HCT116 (cell line): ENCODE measurements around the gene STMP1. TPM values are rescaled to one million over a fixed set of nuclear protein-coding genes. Genes with fewer than 3 reads are reported as not detected.

Experiments used
- ATAC-seq: fragments of 200-7000 bp; cut with Tn5 transposase; 2 replicates; pipeline ENCODE4 v1.9.1; 2020; ENCODE audit warnings: mild to moderate bottlenecking, moderate library complexity
- BruUV-seq: library from RNA; stranded (reverse); fragments of 400-500 nt; replicated peaks from 2 replicates; lab custom pipeline; 2021; lab: Mats Ljungman, UMichigan
- CTCF ChIA-PET: fragments of 300-600 bp; sonication (Branson Sonifier 250); formaldehyde crosslinking; loops from one replicate; lab custom pipeline; 2021; ENCODE audit warnings: antibody characterized with exemption; lab: Charles Lee
- POLR2A ChIA-PET: fragments of 300-600, 350-600 bp; sonication (Branson Sonifier 250); formaldehyde crosslinking; loops from one replicate; lab custom pipeline; 2021; ENCODE audit warnings: antibody characterized with exemption; lab: Charles Lee
- RAD21 ChIA-PET, 2 experiments: fragments of 300-600 bp; sonication (Branson Sonifier 250); formaldehyde crosslinking; loops; one replicate each; lab custom pipeline; 2023; ENCODE audit warnings: low total read pairs in 2 of 2; ENCODE audit not compliant: uncharacterized antibody in 2 of 2, unreplicated experiment in 2 of 2, low non-redundant PET in 1 of 2; lab: Charles Lee
- DNase-seq: peaks from one replicate; pipeline ENCODE4 v3.0.0-alpha.2; 2010; ENCODE audit warnings: low read depth, low spot score
- H2AFZ ChIP-seq: fragments of 200-600 bp; shearing (Covaris generic), sonication (generic); 2 replicates; pipeline ENCODE4 v1.6.1; 2017; ENCODE audit warnings: low read depth, mixed run types, mixed read lengths, antibody characterized with exemption, low read length; ENCODE audit not compliant: poor library complexity, severe bottlenecking
- H3K27ac ChIP-seq: 2 replicates; pipeline ENCODE4 v1.5.1; 2012; ENCODE audit warnings: low read depth, low read length
- H3K27me3 ChIP-seq: fragments of 200-600 bp; sonication (generic); 2 replicates; pipeline ENCODE4 v1.6.1; 2016; ENCODE audit warnings: mixed run types, low read length, mixed read lengths; ENCODE audit not compliant: insufficient read depth
- H3K36me3 ChIP-seq, 2 experiments: fragments of 200-500 bp in 1 of 2; fragments of 200-600 bp in 1 of 2; sonication (Bioruptor generic) in 1 of 2; sonication (generic) in 1 of 2; 2 replicates each; pipeline versions ENCODE4 v1.5.1 to v1.6.1; 2014 to 2016; ENCODE audit warnings: low read length in 2 of 2, inconsistent platforms in 1 of 2, mixed read lengths in 1 of 2, mixed run types in 1 of 2; ENCODE audit not compliant: insufficient read depth in 2 of 2, control insufficient read depth in 1 of 2
- H3K4me1 ChIP-seq, 2 experiments: fragments of 200-600 bp in 1 of 2; sonication (generic) in 1 of 2; 2 replicates each; pipeline versions ENCODE4 v1.5.1 to v1.6.1; 2012 to 2017; ENCODE audit warnings: low read length in 2 of 2, inconsistent platforms in 1 of 2, mild to moderate bottlenecking in 1 of 2, mixed read lengths in 1 of 2, mixed run types in 1 of 2, moderate library complexity in 1 of 2; ENCODE audit not compliant: insufficient read depth in 2 of 2, control insufficient read depth in 1 of 2
- H3K4me2 ChIP-seq: fragments of 200-600 bp; sonication (generic); 2 replicates; pipeline ENCODE4 v1.6.1; 2017; ENCODE audit warnings: mixed run types, low read length, mixed read lengths
- H3K4me3 ChIP-seq, 2 experiments: fragments of 200-600 bp in 1 of 2; sonication (generic) in 1 of 2; replicated peaks in 1 of 2; 2 replicates each; pipeline ENCODE4 v1.5.1; 2011 to 2016; ENCODE audit warnings: low read length in 2 of 2, control low read depth in 1 of 2, low read depth in 1 of 2, mild to moderate bottlenecking in 1 of 2, mixed read lengths in 1 of 2, mixed run types in 1 of 2
- H3K79me2 ChIP-seq: fragments of 200-600 bp; sonication (generic); 2 replicates; pipeline ENCODE4 v1.6.1; 2017; ENCODE audit warnings: mild to moderate bottlenecking, mixed run types, low read length, moderate library complexity, mixed read lengths; ENCODE audit not compliant: insufficient read depth
- H3K9ac ChIP-seq: fragments of 200-600 bp; sonication (generic); 2 replicates; pipeline ENCODE4 v1.6.1; 2016; ENCODE audit warnings: low read length, mixed read lengths
- H3K9me2 ChIP-seq: fragments of 200-600 bp; sonication (generic), shearing (Covaris generic); 2 replicates; pipeline ENCODE4 v1.6.1; 2017; ENCODE audit warnings: mixed run types, mild to moderate bottlenecking, moderate library complexity; ENCODE audit not compliant: insufficient read depth
- H3K9me3 ChIP-seq, 2 experiments: fragments of 200-500 bp in 1 of 2; fragments of 200-600 bp in 1 of 2; sonication (Bioruptor generic) in 1 of 2; sonication (generic) in 1 of 2; 2 replicates each; pipeline ENCODE4 v1.6.1; 2014 to 2017; ENCODE audit warnings: low read length in 2 of 2, mixed read lengths in 2 of 2, inconsistent platforms in 1 of 2, low read depth in 1 of 2, mild to moderate bottlenecking in 1 of 2, mixed run types in 1 of 2, moderate library complexity in 1 of 2; ENCODE audit not compliant: control insufficient read depth in 1 of 2, insufficient read depth in 1 of 2
- H4K20me1 ChIP-seq: fragments of 200-600 bp; sonication (generic), shearing (Covaris generic); 2 replicates; pipeline ENCODE4 v1.6.1; 2017; ENCODE audit warnings: mixed run types, mild to moderate bottlenecking, moderate library complexity; ENCODE audit not compliant: insufficient read depth
- CEBPB ChIP-seq: IDR thresholded peaks from 2 replicates; pipeline ENCODE4 v1.6.1; 2012; ENCODE audit warnings: low read depth
- EGR1 ChIP-seq: IDR thresholded peaks from 2 replicates; pipeline ENCODE4 v1.6.1; 2012; ENCODE audit warnings: low read depth
- ELF1 ChIP-seq: IDR thresholded peaks from 2 replicates; pipeline ENCODE4 v1.6.1; 2012; ENCODE audit warnings: low read depth, borderline replicate concordance
- EZH2 ChIP-seq: fragments of 200-600 bp; sonication (generic); IDR thresholded peaks from 2 replicates; pipeline ENCODE4 v1.6.1; 2017; ENCODE audit warnings: antibody characterized with exemption, mixed run types
- EZH2phosphoT487 ChIP-seq: fragments of 200-600 bp; IDR thresholded peaks from 2 replicates; pipeline ENCODE4 v1.6.1; 2018; ENCODE audit warnings: antibody characterized with exemption, borderline replicate concordance
- POLR2AphosphoS5 ChIP-seq: IDR thresholded peaks from 2 replicates; pipeline ENCODE4 v1.6.1; 2011; ENCODE audit warnings: mild to moderate bottlenecking, low read depth, low read length, moderate library complexity
- RAD21 ChIP-seq: IDR thresholded peaks from 2 replicates; pipeline ENCODE4 v1.6.1; 2012; ENCODE audit warnings: low read depth, mild to moderate bottlenecking
- SIN3A ChIP-seq: IDR thresholded peaks from 2 replicates; pipeline ENCODE4 v1.6.1; 2012; ENCODE audit warnings: low read depth
- SP1 ChIP-seq: IDR thresholded peaks from 2 replicates; pipeline ENCODE4 v1.6.1; 2012; ENCODE audit warnings: low read depth
- YY1 ChIP-seq: IDR thresholded peaks from 2 replicates; pipeline ENCODE4 v1.6.1; 2011; ENCODE audit warnings: low read length, low read depth, moderate library complexity, mild to moderate bottlenecking; ENCODE audit not compliant: insufficient replicate concordance; ENCODE audit errors: extremely low read depth
- ZNF274 ChIP-seq: fragments of 200-500 bp; sonication (Bioruptor generic); IDR thresholded peaks from 2 replicates; pipeline ENCODE4 v1.6.1; 2014; ENCODE audit warnings: mild to moderate bottlenecking, low read depth, low read length, inconsistent platforms
- intact Hi-C: fragments of 100-400 bp; cut with micrococcal nuclease; formaldehyde crosslinking; loops from 2 replicates; pipeline ENCODE4 v1.10.0; 2022
- total RNA-seq: library from RNA; stranded (reverse); gene quantifications from one replicate; pipeline ENCODE4 v1.2.1, GENCODE V29; 2021; ENCODE audit not compliant: unreplicated experiment
- TF ChIP-seq, protein P1 (sequence below): IDR thresholded peaks from 2 replicates; pipeline ENCODE4 v1.6.1; 2012
- TF ChIP-seq, protein P2 (sequence below), 3 experiments: fragments of 200-600 bp in 1 of 3; sonication (generic) in 1 of 3; IDR thresholded peaks in 2 of 3; conservative IDR thresholded peaks in 1 of 3; 2 replicates each; pipeline ENCODE4 v1.5.1; 2012 to 2017; ENCODE audit warnings: low read depth in 2 of 3, low read length in 2 of 3, antibody characterized with exemption in 1 of 3, borderline replicate concordance in 1 of 3, control low read depth in 1 of 3, mild to moderate bottlenecking in 1 of 3, mixed read lengths in 1 of 3, mixed run types in 1 of 3, moderate library complexity in 1 of 3; ENCODE audit not compliant: insufficient read depth in 1 of 3
- TF ChIP-seq, protein P3 (sequence below): IDR thresholded peaks from 2 replicates; pipeline ENCODE4 v1.6.1; 2012; ENCODE audit warnings: low read depth

STMP1 gene
- total RNA-seq, 1 experiment from 2014 or later: 32.8 TPM

DNA sequence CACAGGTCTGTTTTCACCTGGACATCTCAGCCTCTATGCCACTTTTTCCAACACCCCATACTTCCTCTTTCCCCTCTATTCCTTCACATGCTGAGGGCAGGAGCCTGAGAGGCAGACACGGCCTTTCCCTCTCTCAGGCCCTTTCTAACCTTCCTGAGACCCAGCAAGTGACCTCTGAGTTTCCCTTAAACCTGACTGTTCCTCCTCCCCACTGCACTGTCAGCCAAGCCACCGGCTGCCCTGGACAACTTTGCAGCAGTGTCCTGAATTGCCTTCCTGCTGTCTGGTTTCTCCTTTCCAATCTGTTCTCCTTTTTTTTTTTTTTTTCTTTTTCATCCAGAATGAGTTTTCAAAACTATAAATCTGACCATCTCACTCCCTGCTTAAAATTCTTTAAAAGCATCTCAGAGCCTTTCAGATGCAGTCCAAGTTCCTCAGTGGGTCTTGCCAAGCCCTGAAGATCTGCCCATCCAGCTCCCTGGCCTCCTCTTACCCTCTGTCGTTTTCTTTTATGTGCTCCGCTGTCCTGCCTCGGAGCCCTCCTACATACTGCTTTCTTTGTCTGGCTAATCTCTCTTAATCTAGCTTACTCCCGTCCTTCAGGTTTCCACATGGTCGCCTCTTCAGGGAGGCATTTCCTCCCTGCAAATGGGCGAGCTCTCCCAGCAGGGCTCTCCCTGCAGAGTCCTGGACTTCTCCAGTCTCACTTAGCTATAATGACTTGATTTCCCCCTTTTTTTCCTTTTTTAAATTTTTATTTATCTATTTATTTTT lies 35.1 kb downstream of the STMP1 start:
- no peaks in the 10 kb centered on the region for H3K79me2 ChIP-seq
- TF ChIP-seq, protein P1, sequence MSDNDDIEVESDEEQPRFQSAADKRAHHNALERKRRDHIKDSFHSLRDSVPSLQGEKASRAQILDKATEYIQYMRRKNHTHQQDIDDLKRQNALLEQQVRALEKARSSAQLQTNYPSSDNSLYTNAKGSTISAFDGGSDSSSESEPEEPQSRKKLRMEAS: no peak
- TF ChIP-seq EZH2 (no peak), ELF1 (no peak), POLR2AphosphoS5 (no peak), YY1 (no peak), ZNF274 (no peak), CEBPB (no peak)
- ChIA-PET POLR2A (no interaction called here), CTCF (interaction anchor here (1.0 kb wide), 1 partner anchor 14 kb away, joined by 3 read pairs; no protein-coding TSS in a partner anchor), RAD21 (no interaction called here)
- H3K4me2 ChIP-seq: no peak overlapping the region
- intact Hi-C loops: no loop called here
- no peaks in the 10 kb centered on the region for H3K9me3 ChIP-seq
- no peaks in the 10 kb centered on the region for H3K9me2 ChIP-seq
- H3K27ac ChIP-seq: no peak overlapping the region
- no peaks in the 10 kb centered on the region for H3K27me3 ChIP-seq
- H2AFZ ChIP-seq: no peak overlapping the region
- no peaks in the 10 kb centered on the region for H3K36me3 ChIP-seq
- no peak overlapping the region for H3K9ac ChIP-seq
- ATAC-seq: no peak
- DNase-seq: no peak
- H3K4me1 ChIP-seq: peaks cover 0 to under 1% of the 10 kb centered on the region in 2 experiments; a peak in 1 of 4 replicates
- H3K4me3 ChIP-seq: no peak overlapping the region
- H4K20me1 ChIP-seq: no peaks in the 10 kb centered on the region
- no TSS peak for BruUV-seq

DNA sequence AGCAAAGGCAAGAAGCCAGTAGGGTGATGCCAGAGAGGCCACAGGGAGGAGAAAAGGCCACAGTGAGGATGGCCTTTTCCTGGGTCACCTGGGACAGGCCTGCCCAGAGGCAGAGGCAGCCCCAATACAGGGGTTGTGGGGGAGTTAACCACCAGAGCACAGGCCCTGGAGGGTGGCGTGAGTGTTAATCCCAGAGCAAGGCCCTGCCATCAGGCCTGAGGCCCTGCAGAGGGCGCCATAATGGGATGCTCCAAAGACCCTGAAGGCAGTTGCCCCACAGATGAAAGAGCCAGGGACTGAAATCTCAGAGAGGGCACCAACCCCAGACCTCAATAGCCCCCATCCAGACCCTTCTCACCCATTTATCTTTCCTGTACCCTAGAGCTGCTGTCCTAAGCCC lies 41.8 kb downstream of the STMP1 start:
- Histone ChIP-seq H3K27ac (no peak overlapping the region), H3K9me2 (no peaks in the 10 kb centered on the region), H3K9me3 (no peaks in the 10 kb centered on the region), H3K4me1 (no peaks in the 10 kb centered on the region), H3K4me3 (no peak overlapping the region), H3K4me2 (no peak overlapping the region), H3K36me3 (no peaks in the 10 kb centered on the region), H3K9ac (no peak overlapping the region), H2AFZ (no peak overlapping the region), H3K27me3 (no peaks in the 10 kb centered on the region), H4K20me1 (no peaks in the 10 kb centered on the region), H3K79me2 (no peaks in the 10 kb centered on the region)
- no peak for DNase-seq
- TF ChIP-seq SIN3A (no peak), EZH2phosphoT487 (no peak), EGR1 (no peak), RAD21 (peak; percentile 35; the same call in 1 of the 2 replicates), ZNF274 (no peak), SP1 (no peak), ELF1 (no peak)
- TF ChIP-seq, protein P2, sequence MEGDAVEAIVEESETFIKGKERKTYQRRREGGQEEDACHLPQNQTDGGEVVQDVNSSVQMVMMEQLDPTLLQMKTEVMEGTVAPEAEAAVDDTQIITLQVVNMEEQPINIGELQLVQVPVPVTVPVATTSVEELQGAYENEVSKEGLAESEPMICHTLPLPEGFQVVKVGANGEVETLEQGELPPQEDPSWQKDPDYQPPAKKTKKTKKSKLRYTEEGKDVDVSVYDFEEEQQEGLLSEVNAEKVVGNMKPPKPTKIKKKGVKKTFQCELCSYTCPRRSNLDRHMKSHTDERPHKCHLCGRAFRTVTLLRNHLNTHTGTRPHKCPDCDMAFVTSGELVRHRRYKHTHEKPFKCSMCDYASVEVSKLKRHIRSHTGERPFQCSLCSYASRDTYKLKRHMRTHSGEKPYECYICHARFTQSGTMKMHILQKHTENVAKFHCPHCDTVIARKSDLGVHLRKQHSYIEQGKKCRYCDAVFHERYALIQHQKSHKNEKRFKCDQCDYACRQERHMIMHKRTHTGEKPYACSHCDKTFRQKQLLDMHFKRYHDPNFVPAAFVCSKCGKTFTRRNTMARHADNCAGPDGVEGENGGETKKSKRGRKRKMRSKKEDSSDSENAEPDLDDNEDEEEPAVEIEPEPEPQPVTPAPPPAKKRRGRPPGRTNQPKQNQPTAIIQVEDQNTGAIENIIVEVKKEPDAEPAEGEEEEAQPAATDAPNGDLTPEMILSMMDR (IDR thresholded peaks at IDR 0.05 in 2 of 3, conservative IDR thresholded peaks at IDR 0.05 in 1 of 3; ENCODE audit: borderline replicate concordance in 1 of 3, insufficient read depth in 1 of 3, low read depth in 2 of 3, low read length in 2 of 3): peak in 2 of 3 experiments; percentile 60 to 61; a peak in 4 of 6 replicates
- TF ChIP-seq, protein P3, sequence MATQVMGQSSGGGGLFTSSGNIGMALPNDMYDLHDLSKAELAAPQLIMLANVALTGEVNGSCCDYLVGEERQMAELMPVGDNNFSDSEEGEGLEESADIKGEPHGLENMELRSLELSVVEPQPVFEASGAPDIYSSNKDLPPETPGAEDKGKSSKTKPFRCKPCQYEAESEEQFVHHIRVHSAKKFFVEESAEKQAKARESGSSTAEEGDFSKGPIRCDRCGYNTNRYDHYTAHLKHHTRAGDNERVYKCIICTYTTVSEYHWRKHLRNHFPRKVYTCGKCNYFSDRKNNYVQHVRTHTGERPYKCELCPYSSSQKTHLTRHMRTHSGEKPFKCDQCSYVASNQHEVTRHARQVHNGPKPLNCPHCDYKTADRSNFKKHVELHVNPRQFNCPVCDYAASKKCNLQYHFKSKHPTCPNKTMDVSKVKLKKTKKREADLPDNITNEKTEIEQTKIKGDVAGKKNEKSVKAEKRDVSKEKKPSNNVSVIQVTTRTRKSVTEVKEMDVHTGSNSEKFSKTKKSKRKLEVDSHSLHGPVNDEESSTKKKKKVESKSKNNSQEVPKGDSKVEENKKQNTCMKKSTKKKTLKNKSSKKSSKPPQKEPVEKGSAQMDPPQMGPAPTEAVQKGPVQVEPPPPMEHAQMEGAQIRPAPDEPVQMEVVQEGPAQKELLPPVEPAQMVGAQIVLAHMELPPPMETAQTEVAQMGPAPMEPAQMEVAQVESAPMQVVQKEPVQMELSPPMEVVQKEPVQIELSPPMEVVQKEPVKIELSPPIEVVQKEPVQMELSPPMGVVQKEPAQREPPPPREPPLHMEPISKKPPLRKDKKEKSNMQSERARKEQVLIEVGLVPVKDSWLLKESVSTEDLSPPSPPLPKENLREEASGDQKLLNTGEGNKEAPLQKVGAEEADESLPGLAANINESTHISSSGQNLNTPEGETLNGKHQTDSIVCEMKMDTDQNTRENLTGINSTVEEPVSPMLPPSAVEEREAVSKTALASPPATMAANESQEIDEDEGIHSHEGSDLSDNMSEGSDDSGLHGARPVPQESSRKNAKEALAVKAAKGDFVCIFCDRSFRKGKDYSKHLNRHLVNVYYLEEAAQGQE: no peak
- peak; percentile 80 for ATAC-seq
- RAD21 ChIA-PET: no interaction called here
- CTCF ChIA-PET: interaction anchor here (1.0 kb wide), 1 partner anchor 10 kb away, joined by 5 read pairs; no protein-coding TSS in a partner anchor
- intact Hi-C loops: no loop called here
- no TSS peak for BruUV-seq
- POLR2A ChIA-PET: no interaction called here
